Brain microvascular endothelial cell (primary cell): Measurements from ENCODE around the gene ARHGDIG.

Experiments used
- DNase-seq: peaks from one replicate; pipeline ENCODE4 v3.0.0-alpha.2; 2020
- H3K27ac ChIP-seq: fragments of 250-450 bp; sonication (Bioruptor Pico); 2 replicates; pipeline ENCODE4 v1.5.1; 2020; ENCODE audit warnings: mild to moderate bottlenecking, moderate library complexity
- H3K27me3 ChIP-seq: fragments of 250-450 bp; sonication (Bioruptor Pico); replicated peaks from 2 replicates; pipeline ENCODE4 v1.5.1; 2020; ENCODE audit warnings: mild to moderate bottlenecking
- H3K36me3 ChIP-seq: fragments of 250-450 bp; sonication (Bioruptor Pico); replicated peaks from 2 replicates; pipeline ENCODE4 v1.5.1; 2020; ENCODE audit warnings: mild to moderate bottlenecking
- H3K4me3 ChIP-seq: 2 replicates; pipeline ENCODE4 v1.5.1; 2011; ENCODE audit warnings: low read depth, mild to moderate bottlenecking, control low read depth, low read length, moderate library complexity
- in situ Hi-C: cut with HindIII; loops from 2 replicates; pipeline ENCODE4 v1.10.0; 2017; ENCODE audit warnings: low sequenced_read_pairs, low pct_ligation_motif_present
- TF ChIP-seq, protein P1 (sequence below): IDR thresholded peaks from 2 replicates; pipeline ENCODE4 v1.5.1; 2011; ENCODE audit warnings: low read depth, mild to moderate bottlenecking, moderate library complexity, low read length, control low read depth, inconsistent platforms; ENCODE audit errors: missing control alignments

ARHGDIG gene

DNA sequence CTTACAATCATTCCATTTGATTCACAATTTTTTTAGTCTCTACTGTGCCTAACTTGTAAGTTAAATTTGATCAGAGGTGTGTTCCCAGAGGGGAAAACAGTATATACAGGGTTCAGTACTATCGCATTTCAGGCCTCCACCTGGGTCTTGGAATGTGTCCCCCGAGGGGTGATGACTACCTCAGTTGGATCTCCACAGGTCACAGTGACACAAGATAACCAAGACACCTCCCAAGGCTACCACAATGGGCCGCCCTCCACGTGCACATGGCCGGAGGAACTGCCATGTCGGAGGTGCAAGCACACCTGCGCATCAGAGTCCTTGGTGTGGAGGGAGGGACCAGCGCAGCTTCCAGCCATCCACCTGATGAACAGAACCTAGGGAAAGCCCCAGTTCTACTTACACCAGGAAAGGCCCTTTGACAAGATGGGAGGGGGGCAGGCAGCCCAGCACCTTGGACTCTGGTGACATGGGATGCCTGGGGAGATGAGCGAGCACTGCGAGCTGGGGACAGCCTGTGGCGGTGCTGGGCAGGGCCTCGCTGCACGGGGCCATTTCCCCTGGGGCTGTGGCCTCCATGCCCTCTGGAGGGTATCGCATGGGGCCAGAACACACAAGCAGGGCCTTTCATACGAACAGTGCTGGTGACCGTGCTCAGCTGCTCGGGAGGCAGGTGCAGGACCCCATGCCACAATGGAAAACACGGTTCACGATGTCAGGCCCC, 36.5 kb downstream of the ARHGDIG start:
- Histone ChIP-seq H3K36me3 (peaks cover 15% of the 10 kb centered on the region), H3K4me3 (no peak overlapping the region), H3K27ac (no peak overlapping the region), H3K27me3 (no peaks in the 10 kb centered on the region)
- in situ Hi-C loops: no loop called here
- TF ChIP-seq, protein P1, sequence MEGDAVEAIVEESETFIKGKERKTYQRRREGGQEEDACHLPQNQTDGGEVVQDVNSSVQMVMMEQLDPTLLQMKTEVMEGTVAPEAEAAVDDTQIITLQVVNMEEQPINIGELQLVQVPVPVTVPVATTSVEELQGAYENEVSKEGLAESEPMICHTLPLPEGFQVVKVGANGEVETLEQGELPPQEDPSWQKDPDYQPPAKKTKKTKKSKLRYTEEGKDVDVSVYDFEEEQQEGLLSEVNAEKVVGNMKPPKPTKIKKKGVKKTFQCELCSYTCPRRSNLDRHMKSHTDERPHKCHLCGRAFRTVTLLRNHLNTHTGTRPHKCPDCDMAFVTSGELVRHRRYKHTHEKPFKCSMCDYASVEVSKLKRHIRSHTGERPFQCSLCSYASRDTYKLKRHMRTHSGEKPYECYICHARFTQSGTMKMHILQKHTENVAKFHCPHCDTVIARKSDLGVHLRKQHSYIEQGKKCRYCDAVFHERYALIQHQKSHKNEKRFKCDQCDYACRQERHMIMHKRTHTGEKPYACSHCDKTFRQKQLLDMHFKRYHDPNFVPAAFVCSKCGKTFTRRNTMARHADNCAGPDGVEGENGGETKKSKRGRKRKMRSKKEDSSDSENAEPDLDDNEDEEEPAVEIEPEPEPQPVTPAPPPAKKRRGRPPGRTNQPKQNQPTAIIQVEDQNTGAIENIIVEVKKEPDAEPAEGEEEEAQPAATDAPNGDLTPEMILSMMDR: no peak
- DNase-seq: no peak

DNA sequence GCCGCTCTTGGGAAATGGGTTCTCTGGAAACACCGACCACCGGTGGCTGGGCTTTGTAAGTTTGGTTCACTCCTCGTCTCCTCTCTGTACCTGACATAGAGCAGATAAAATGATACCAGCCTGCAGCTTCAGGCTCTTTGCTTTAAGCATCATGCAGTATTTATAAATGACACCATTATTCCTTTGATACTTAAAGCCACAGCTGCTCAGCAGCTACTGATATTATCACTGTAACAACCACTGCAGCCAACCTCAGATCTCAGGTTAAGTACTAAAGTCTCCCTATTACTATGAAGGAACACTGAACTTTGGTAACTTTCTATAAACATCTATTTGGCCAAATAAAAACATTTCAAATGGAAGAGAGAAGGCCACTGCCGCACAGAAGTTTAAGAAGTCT, 37.2 kb downstream of the ARHGDIG start:
- no peak overlapping the region for H3K27ac ChIP-seq
- in situ Hi-C loops: no loop called here
- DNase-seq: no peak
- H3K27me3 ChIP-seq: no peaks in the 10 kb centered on the region
- TF ChIP-seq, protein P1: no peak
- peaks cover 14% of the 10 kb centered on the region for H3K36me3 ChIP-seq
- H3K4me3 ChIP-seq: no peak overlapping the region

DNA sequence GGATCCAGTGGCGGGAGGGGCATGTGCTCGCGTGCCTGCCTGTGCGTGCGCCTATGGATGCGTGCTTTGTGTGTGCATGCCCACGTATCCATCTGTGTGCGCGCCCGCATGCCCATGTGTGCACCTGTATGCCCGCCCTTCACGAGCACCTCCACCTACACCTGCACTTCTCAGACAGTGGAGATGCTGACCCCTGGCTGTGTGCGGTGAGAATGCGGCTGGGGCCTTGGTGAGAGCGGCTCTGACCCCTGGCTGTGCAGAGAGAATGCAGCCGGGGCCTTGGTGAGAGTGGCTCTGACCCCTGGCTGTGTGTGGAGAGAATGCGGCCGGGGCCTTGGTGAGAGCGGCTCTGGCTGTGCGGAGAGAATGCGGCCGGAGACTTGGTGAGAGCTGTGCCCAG, 38.2 kb downstream of the ARHGDIG start:
- Histone ChIP-seq H3K27ac (no peak overlapping the region), H3K27me3 (no peaks in the 10 kb centered on the region), H3K36me3 (peaks cover 9% of the 10 kb centered on the region), H3K4me3 (no peak overlapping the region)
- no peak for DNase-seq
- TF ChIP-seq, protein P1: peak; percentile 42
- in situ Hi-C loops: no loop called here

DNA sequence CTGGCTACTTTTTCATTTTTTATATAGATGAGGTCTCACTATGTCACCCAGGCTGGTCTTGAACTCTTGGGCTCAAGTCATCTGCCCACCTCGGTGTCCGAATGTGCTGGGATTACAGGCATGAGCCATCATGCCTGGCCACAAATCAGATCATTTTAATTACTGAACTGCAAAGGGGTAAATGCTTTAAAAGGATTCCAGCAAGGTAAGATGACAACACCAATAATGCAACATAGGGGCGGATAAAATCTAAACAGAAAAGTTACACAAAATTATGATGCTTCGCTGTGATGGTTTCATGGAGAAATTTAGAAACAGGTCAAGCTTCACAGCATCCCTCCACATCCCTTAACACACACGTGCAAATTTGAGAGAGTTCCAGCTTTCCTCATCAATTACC, 39.8 kb downstream of the ARHGDIG start:
- Histone ChIP-seq H3K36me3 (no peaks in the 10 kb centered on the region), H3K4me3 (no peak overlapping the region), H3K27ac (no peak overlapping the region), H3K27me3 (no peaks in the 10 kb centered on the region)
- TF ChIP-seq, protein P1: no peak
- DNase-seq: no peak
- in situ Hi-C loops: no loop called here

DNA sequence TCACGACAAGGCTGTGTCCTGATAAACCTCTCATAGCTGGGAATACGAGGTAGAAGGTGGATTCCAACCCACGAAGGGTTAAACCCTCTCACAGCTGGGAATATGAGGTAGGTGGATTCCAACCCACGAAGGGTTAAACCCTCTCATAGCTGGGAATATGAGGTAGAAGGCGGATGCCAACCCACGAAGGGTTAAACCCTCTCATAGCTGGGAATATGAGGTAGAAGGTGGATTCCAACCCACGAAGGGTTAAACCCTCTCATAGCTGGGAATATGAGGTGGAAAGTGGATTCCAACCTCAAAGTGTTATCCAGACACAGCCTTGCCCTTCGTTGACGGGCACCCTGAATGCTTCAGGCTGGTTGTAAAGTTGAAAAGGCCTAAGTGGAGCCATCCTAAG, 41.1 kb downstream of the ARHGDIG start:
- TF ChIP-seq, protein P1: no peak
- no peak overlapping the region for H3K27ac ChIP-seq
- H3K36me3 ChIP-seq: peaks cover 3% of the 10 kb centered on the region
- no peak for DNase-seq
- in situ Hi-C loops: no loop called here
- no peaks in the 10 kb centered on the region for H3K27me3 ChIP-seq
- H3K4me3 ChIP-seq: no peak overlapping the region

DNA sequence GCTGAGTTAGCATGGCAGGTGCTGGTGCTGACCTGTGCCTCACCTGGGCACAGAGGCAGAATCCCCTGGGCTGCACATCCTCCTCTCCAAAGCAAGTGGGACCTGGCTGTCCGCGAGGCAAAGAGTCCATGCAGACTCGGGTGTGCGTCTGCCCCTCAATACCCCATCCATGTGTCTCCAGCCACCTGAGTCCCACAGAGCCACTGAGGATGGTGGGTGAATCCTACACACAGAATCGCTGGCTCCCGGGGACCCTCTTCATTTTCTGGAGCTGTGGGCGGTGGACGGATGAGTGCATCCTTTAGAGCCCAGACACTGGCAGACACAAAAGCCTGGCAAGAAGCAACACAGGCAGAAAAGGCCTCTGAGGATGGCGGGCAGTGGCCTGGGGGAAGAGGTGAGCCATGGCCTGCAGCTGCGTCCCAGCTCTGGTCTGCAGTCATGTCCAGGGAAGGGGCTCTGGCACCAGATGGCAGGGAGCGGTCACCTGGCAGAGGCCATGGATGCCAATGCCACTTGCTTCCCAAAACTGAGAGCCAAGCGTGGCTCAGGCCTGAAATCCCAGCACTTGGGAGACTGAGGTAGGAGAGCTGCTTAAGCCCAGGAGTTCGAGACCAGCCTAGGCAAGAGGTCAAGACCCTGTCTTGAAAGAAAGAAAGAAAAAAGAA, 42.2 kb downstream of the ARHGDIG start:
- Histone ChIP-seq H3K27ac (no peak overlapping the region), H3K36me3 (peaks cover 3% of the 10 kb centered on the region), H3K27me3 (no peaks in the 10 kb centered on the region), H3K4me3 (no peak overlapping the region)
- in situ Hi-C loops: no loop called here
- no peak for DNase-seq
- TF ChIP-seq, protein P1: no peak
